Measurements from ENCODE around the gene ALDH1L2.
"Not testable (repeated sequence)": the region's sequence is repeated elsewhere in the genome, so short reads cannot be mapped to it uniquely, and the experiment has no call there.

Gene ALDH1L2

GRCh38 chr12:105030820-105031807 lies 53.1 kb downstream of the ALDH1L2 start:
- DNase-seq, result no peak

- peak; percentile 21 for DNase-seq
These were observed 57.8 kb downstream of the ALDH1L2 start for GRCh38 chr12:105026411-105026810.

- DNase-seq, result peak; percentile 47
These were observed 58.4 kb downstream of the ALDH1L2 start for GRCh38 chr12:105025890-105026289.

GRCh38 chr12:105024928-105025327 lies 59.3 kb downstream of the ALDH1L2 start:
- DNase-seq, result no peak

- DNase-seq, result peak; percentile 27
These were observed 63.9 kb downstream of the ALDH1L2 start for GRCh38 chr12:105020241-105020962.

GRCh38 chr12:105018776-105019175 lies 65.5 kb downstream of the ALDH1L2 start:
- peak; percentile 16 for DNase-seq

GRCh38 chr12:105018012-105018411 lies 66.2 kb downstream of the ALDH1L2 start:
- DNase-seq, result no peak

- no peak for DNase-seq
These were observed 68.7 kb downstream of the ALDH1L2 start for GRCh38 chr12:105015543-105015942.

- DNase-seq, result no peak
These were observed 69.7 kb downstream of the ALDH1L2 start for GRCh38 chr12:105014603-105015002.

GRCh38 chr12:105013892-105014291 lies 70.4 kb downstream of the ALDH1L2 start:
- DNase-seq, result no peak

GRCh38 chr12:105001476-105001875 lies 82.8 kb downstream of the ALDH1L2 start:
- DNase-seq, result no peak

- DNase-seq, result no peak
These were observed 84.9 kb downstream of the ALDH1L2 start for GRCh38 chr12:104999347-104999685.

- DNase-seq, result no peak
These were observed 85.6 kb downstream of the ALDH1L2 start for GRCh38 chr12:104998423-104999346.

GRCh38 chr12:104997541-104997940 lies 86.7 kb downstream of the ALDH1L2 start:
- no peak for DNase-seq

GRCh38 chr12:104994336-104994735 lies 89.9 kb downstream of the ALDH1L2 start:
- no peak for DNase-seq

GRCh38 chr12:104991565-104992128 lies 92.6 kb downstream of the ALDH1L2 start:
- DNase-seq, result peak; percentile 3

GRCh38 chr12:104990950-104991349 lies 93.3 kb downstream of the ALDH1L2 start:
- DNase-seq, result no peak

- peak; percentile 83 for DNase-seq
These were observed 98.0 kb downstream of the ALDH1L2 start, which contains the start of gene NOPCHAP1 for GRCh38 chr12:104986022-104986941. Gene NOPCHAP1 (plus strand): TSS chr12:104986316. CDS start chr12:104986353, 37 bp downstream.

- DNase-seq, result no peak
These were observed 99.1 kb downstream of the ALDH1L2 start for GRCh38 chr12:104985206-104985605.

- DNase-seq, result not testable (repeated sequence)
These were observed 106.6 kb downstream of the ALDH1L2 start for GRCh38 chr12:104977688-104978087.

GRCh38 chr12:104976703-104977102 lies 107.6 kb downstream of the ALDH1L2 start:
- DNase-seq, result no peak

Data from NCI-H1694 treated with DMSO at 0.1 percent for 48 hours (cell line).